RWPE2 (cell line): ENCODE data around the gene FARP2.

Source experiments
- ATAC-seq: fragments of 200-7000 bp; cut with Tn5 transposase; 3 replicates; pipeline ENCODE4 v1.9.1; 2021; ENCODE audit warnings: low read depth
- DNase-seq: peaks from one replicate; pipeline ENCODE4 v3.0.0-alpha.2; 2020; ENCODE audit warnings: low spot score
- H3K27ac ChIP-seq: fragments of 450-650 bp; 2 replicates; pipeline ENCODE4 v1.5.1; 2017; ENCODE audit warnings: mild to moderate bottlenecking; ENCODE audit not compliant: poor library complexity, severe bottlenecking
- H3K27me3 ChIP-seq: fragments of 250-450 bp; sonication (Bioruptor Pico); 2 replicates; pipeline ENCODE4 v1.5.1; 2021; ENCODE audit warnings: mild to moderate bottlenecking, moderate library complexity; ENCODE audit not compliant: insufficient read depth, poor library complexity, severe bottlenecking
- H3K36me3 ChIP-seq: fragments of 250-450 bp; sonication (Bioruptor Pico); 2 replicates; pipeline ENCODE4 v1.5.1; 2020; ENCODE audit warnings: low read depth, mild to moderate bottlenecking, moderate library complexity
- H3K4me1 ChIP-seq: fragments of 250-450 bp; sonication (Bioruptor Pico); 2 replicates; pipeline ENCODE4 v1.5.1; 2021; ENCODE audit warnings: mild to moderate bottlenecking, moderate library complexity; ENCODE audit not compliant: insufficient read depth, poor library complexity, severe bottlenecking
- H3K4me3 ChIP-seq: fragments of 250-450 bp; sonication (Bioruptor Pico); 2 replicates; pipeline ENCODE4 v1.5.1; 2021; ENCODE audit warnings: mild to moderate bottlenecking, moderate library complexity; ENCODE audit not compliant: severe bottlenecking
- H3K9me3 ChIP-seq: fragments of 250-450 bp; sonication (Bioruptor Pico); 2 replicates; pipeline ENCODE4 v1.5.1; 2021; ENCODE audit warnings: mild to moderate bottlenecking, moderate library complexity; ENCODE audit not compliant: severe bottlenecking
- CTCF ChIP-seq: fragments of 450-650 bp; IDR thresholded peaks from one replicate; pipeline ENCODE4 v1.5.1; 2017; ENCODE audit warnings: mild to moderate bottlenecking, moderate library complexity; ENCODE audit not compliant: poor library complexity, severe bottlenecking

Gene FARP2

GRCh38 chr2:241500431-241500975 is 144.4 kb downstream of the FARP2 start:
- no peaks in the 10 kb centered on the region for H3K27me3 ChIP-seq
- no peak for DNase-seq
- no peaks in the 10 kb centered on the region for H3K9me3 ChIP-seq
- no peak for ATAC-seq
- H3K4me3 ChIP-seq = no peak overlapping the region
- H3K27ac ChIP-seq = no peak overlapping the region
- no peak for TF ChIP-seq CTCF
- peaks cover 41% of the 10 kb centered on the region for H3K36me3 ChIP-seq
- no peaks in the 10 kb centered on the region for H3K4me1 ChIP-seq

- no peak for ATAC-seq
- no peak for TF ChIP-seq CTCF
These were observed 145.0 kb downstream of the FARP2 start for GRCh38 chr2:241501099-241501541.

GRCh38 chr2:241501551-241501950 is 145.5 kb downstream of the FARP2 start:
- Histone ChIP-seq H3K36me3 (peaks cover 40% of the 10 kb centered on the region), H3K4me3 (no peak overlapping the region), H3K9me3 (no peaks in the 10 kb centered on the region), H3K27ac (no peak overlapping the region), H3K27me3 (no peaks in the 10 kb centered on the region), H3K4me1 (no peaks in the 10 kb centered on the region)
- ATAC-seq (no peak), DNase-seq (no peak)
- no peak for TF ChIP-seq CTCF

More at GRCh38 chr2:241501099-241501541, 145.0 kb downstream of the FARP2 start:
- H3K9me3 ChIP-seq = no peaks in the 10 kb centered on the region
- no peak overlapping the region for H3K27ac ChIP-seq
- H3K27me3 ChIP-seq = no peaks in the 10 kb centered on the region
- no peak overlapping the region for H3K4me3 ChIP-seq
- no peaks in the 10 kb centered on the region for H3K4me1 ChIP-seq
- no peak for DNase-seq
- H3K36me3 ChIP-seq = peaks cover 41% of the 10 kb centered on the region

GRCh38 chr2:241502281-241502680 is 146.2 kb downstream of the FARP2 start:
- Histone ChIP-seq H3K4me1 (no peaks in the 10 kb centered on the region), H3K4me3 (no peak overlapping the region), H3K9me3 (no peaks in the 10 kb centered on the region), H3K36me3 (peaks cover 33% of the 10 kb centered on the region), H3K27me3 (no peaks in the 10 kb centered on the region), H3K27ac (no peak overlapping the region)
- TF ChIP-seq CTCF = no peak
- DNase-seq (no peak), ATAC-seq (no peak)

GRCh38 chr2:241503776-241504392 is 147.8 kb downstream of the FARP2 start:
- H3K27me3 ChIP-seq = no peaks in the 10 kb centered on the region
- DNase-seq = no peak
- ATAC-seq = no peak
- no peak for TF ChIP-seq CTCF
- no peak overlapping the region for H3K27ac ChIP-seq
- no peak overlapping the region for H3K4me3 ChIP-seq
- no peaks in the 10 kb centered on the region for H3K9me3 ChIP-seq
- peaks cover 20% of the 10 kb centered on the region for H3K36me3 ChIP-seq
- H3K4me1 ChIP-seq = no peaks in the 10 kb centered on the region
